Measurements from ENCODE around the gene CCDC78. TPM values are rescaled to one million over a fixed set of nuclear protein-coding genes. Genes with fewer than 3 reads are reported as not detected.

CCDC78 gene
- total RNA-seq, 1 donor from 2014 or later: 7.6 TPM

DNA sequence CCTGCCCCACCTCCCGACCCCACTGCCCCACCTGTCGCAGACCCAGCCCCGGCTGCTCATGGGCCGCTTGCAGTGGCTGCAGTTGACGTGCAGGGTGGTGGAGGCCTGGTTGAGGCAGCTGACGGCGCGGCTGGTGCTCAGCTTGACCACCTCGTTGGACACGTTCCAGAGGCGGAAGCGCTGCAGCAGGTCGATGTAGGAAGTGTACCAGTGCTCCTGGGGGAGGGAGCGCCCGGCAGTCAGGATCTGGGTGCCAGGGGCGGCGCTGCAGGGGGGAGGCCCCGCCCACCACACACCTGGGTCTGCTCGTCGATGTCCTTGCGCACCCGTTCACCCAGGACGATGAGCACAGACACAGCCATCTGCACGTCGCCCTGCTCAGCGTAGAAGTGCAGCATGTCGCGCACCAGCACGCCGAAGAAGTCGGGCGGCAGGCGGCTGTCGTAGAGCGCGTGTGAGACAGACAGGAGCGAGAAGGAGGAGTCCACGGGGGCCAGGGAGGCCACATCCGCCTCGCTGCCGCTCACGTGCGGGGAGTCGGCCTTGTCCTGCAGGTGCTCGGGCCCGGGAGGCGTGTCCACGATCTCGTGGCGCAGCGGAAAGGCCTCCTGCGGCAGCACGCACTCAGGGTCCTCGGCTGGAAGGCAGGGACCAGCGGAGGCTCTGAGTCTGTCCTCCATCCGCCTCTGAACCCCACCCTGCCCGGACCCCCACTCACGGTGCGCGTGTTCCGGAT, 41.1 kb downstream of the CCDC78 start:
- peak overlapping the region; percentile 60 to 92 for H3K4me3 ChIP-seq
- H3K4me1 ChIP-seq: peaks cover 64% of the 10 kb centered on the region
- H3K27ac ChIP-seq: peak overlapping the region; percentile 67
- H3K27me3 ChIP-seq: no peaks in the 10 kb centered on the region
- intact Hi-C loops (cut with DNase I): no loop called here
- TF ChIP-seq POLR2AphosphoS5 (IDR thresholded peaks at IDR 0.05; ENCODE audit: insufficient read depth in 1 of 2, low read depth in 1 of 2): no peak
- no peak for TF ChIP-seq POLR2A (IDR thresholded peaks at IDR 0.05)
- TF ChIP-seq, protein P1, sequence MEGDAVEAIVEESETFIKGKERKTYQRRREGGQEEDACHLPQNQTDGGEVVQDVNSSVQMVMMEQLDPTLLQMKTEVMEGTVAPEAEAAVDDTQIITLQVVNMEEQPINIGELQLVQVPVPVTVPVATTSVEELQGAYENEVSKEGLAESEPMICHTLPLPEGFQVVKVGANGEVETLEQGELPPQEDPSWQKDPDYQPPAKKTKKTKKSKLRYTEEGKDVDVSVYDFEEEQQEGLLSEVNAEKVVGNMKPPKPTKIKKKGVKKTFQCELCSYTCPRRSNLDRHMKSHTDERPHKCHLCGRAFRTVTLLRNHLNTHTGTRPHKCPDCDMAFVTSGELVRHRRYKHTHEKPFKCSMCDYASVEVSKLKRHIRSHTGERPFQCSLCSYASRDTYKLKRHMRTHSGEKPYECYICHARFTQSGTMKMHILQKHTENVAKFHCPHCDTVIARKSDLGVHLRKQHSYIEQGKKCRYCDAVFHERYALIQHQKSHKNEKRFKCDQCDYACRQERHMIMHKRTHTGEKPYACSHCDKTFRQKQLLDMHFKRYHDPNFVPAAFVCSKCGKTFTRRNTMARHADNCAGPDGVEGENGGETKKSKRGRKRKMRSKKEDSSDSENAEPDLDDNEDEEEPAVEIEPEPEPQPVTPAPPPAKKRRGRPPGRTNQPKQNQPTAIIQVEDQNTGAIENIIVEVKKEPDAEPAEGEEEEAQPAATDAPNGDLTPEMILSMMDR (IDR thresholded peaks at IDR 0.05): no peak
- H3K36me3 ChIP-seq: peaks cover 0 to 29% of the 10 kb centered on the region in 2 donors
- DNase-seq (ENCODE audit: extremely low spot score in 2 of 2): no peak
- no peaks in the 10 kb centered on the region for H3K9me3 ChIP-seq

DNA sequence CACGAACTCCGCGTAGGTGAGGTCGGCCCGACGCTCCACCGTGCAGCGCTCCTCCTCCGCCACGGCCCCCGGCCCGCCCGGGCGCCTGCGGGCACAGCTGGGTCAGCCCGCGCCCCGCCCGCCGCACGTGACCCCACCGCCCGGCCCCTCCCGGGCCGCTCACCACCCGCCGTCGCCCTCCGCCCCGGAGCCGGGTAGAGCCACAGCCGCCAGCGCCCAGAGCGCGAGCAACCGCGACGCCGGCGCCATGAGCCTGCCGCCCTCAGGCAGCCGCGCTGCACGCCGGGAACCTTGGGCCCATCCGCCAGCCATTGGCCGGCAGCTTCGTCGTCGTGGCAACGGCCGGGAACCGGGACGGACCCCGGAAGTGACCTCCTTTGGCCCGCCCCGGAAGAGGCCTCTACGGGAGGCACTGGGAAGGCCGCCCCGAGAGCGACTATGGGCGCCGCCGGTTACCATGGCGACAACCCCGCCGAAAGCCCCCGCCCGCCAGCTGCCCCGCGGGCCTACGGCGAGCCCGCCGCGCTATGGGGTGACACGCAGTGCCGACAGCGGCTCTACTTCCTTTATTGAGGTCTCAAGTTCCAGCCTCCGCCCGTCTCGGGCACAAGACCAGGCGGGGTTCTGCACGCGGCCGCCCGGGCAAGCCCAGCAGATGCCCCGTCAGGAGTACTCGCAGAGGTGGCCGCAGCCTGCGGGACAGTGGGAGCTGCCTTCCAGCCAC, 42.0 kb downstream of the CCDC78 start, which contains the start of gene JMJD8:
Gene JMJD8 (minus strand): TSS at position 264 of the 724 bp plus-strand sequence. CDS start 15 bp downstream, at position 249.
- peak within 1 kb of the TSS; percentile 60 to 92 for H3K4me3 ChIP-seq
- H3K27me3 ChIP-seq: no peaks in the 10 kb centered on the region
- H3K36me3 ChIP-seq: peaks cover 0 to 29% of the 10 kb centered on the region in 2 donors
- TF ChIP-seq POLR2AphosphoS5 (IDR thresholded peaks at IDR 0.05; ENCODE audit: insufficient read depth in 1 of 2, low read depth in 1 of 2) (peak; percentile 76 to 89), POLR2A (IDR thresholded peaks at IDR 0.05) (peak in 1 of 2 donors; percentile 15)
- TF ChIP-seq, protein P1 (IDR thresholded peaks at IDR 0.05): no peak
- H3K4me1 ChIP-seq: peaks cover 60% of the 10 kb centered on the region
- intact Hi-C loops (cut with DNase I): no loop called here
- peak within 1 kb of the TSS; percentile 67 for H3K27ac ChIP-seq
- DNase-seq (ENCODE audit: extremely low spot score in 2 of 2): no peak
- no peaks in the 10 kb centered on the region for H3K9me3 ChIP-seq

DNA sequence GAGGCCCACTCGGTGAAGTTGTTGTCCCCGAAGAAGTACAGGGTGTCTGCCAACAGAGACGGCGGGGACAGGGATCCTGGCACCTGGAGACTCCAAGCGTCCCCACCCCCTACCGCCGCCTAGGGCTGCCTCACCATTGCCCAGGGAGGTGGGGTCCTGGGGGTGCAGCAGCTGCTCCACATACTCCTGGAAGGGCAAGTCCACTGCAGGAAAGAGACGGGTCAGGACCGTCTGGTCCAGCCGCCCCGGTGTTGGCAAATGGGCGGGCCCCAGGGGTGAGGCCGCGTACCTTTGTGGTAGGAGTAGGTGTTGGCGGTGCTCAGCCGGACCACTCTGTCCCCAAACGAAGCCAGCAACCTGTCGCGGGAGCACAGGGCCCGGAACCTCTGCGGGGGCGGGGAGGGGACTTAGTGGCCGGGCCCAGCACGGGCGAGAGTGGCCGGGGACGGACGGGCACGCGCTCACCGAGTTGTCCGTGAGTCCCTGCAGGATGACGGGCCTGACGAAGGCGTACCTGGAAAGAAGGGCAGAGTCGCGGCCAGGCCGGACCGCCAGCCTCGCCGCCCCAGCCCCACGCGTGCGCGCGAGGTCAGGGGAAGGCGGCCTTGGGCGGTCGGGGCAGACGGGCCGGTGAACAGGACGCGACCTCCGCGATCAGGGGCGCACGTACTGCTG, 42.7 kb downstream of the CCDC78 start:
- H3K9me3 ChIP-seq: no peaks in the 10 kb centered on the region
- H3K27ac ChIP-seq: peak overlapping the region; percentile 40
- TF ChIP-seq, protein P1 (IDR thresholded peaks at IDR 0.05): no peak
- TF ChIP-seq POLR2AphosphoS5 (IDR thresholded peaks at IDR 0.05; ENCODE audit: insufficient read depth in 1 of 2, low read depth in 1 of 2): no peak
- no peak for TF ChIP-seq POLR2A (IDR thresholded peaks at IDR 0.05)
- DNase-seq (ENCODE audit: extremely low spot score in 2 of 2): no peak
- H3K4me3 ChIP-seq: peak overlapping the region; percentile 60 to 92
- intact Hi-C loops (cut with DNase I): no loop called here
- H3K27me3 ChIP-seq: no peaks in the 10 kb centered on the region
- H3K36me3 ChIP-seq: peaks cover 0 to 29% of the 10 kb centered on the region in 2 donors
- peaks cover 59% of the 10 kb centered on the region for H3K4me1 ChIP-seq

DNA sequence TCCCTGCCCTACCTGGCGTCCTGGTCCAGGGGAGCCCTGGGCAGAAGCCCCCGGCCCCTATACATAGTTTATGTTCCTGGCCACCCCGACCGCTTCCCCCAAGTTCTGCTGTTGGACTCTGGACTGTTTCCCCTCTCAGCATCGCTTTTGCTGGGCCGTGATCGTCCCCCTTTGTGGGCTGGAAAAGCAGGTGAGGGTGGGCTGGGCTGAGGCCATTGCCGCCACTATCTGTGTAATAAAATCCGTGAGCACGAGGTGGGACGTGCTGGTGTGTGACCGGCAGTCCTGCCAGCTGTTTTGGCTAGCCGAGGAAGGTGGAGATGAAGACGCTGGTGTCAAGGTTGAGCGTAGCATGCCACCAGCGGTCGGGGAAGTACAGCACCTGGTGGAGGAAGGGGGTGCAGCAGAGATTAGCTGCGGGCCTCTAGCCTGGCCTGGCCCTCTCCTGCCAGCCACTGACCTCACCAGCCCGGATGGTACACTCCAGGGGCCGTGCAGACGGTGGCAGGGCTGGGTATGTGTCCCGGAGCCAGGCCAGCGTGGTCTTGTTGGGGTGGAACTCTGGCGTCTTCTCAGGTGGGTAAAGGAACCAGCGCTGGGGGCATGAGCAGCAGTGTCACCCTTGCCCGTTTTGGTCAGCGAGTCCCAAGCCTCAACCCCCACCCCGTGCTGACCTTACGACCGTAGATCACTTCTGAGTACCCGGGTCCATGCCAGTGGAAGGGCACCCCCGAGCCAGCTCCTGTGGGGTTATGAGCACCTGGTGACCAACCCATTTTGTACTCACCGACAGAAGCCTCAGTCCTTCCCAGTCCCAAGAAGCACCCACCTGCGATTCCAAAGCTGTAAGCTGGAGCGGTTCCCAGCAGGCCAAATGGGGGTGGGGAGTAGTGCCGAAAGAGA, 43.5 kb downstream of the CCDC78 start:
- TF ChIP-seq POLR2AphosphoS5 (IDR thresholded peaks at IDR 0.05; ENCODE audit: insufficient read depth in 1 of 2, low read depth in 1 of 2) (no peak), POLR2A (IDR thresholded peaks at IDR 0.05) (no peak)
- TF ChIP-seq, protein P1 (IDR thresholded peaks at IDR 0.05): no peak
- Histone ChIP-seq H3K27ac (no peak overlapping the region), H3K4me1 (peaks cover 58% of the 10 kb centered on the region), H3K9me3 (no peaks in the 10 kb centered on the region), H3K27me3 (no peaks in the 10 kb centered on the region), H3K4me3 (peak overlapping the region in 1 of 2 donors; percentile 60), H3K36me3 (peaks cover 0 to 29% of the 10 kb centered on the region in 2 donors)
- DNase-seq (ENCODE audit: extremely low spot score in 2 of 2): no peak
- intact Hi-C loops (cut with DNase I): no loop called here
